HL-60 (cell line): ENCODE results near the gene TSC2.

Experiments
- CTCF ChIP-seq: IDR thresholded peaks from one replicate; pipeline ENCODE4 v1.5.1; 2011; ENCODE audit warnings: low read length, control low read depth, inconsistent platforms; ENCODE audit not compliant: insufficient read depth
- GABPA ChIP-seq: IDR thresholded peaks from 2 replicates; pipeline ENCODE4 v1.6.1; 2012; ENCODE audit warnings: low read depth
- POLR2AphosphoS5 ChIP-seq: IDR thresholded peaks from 2 replicates; pipeline ENCODE4 v1.6.1; 2012; ENCODE audit warnings: low read depth

DNA sequence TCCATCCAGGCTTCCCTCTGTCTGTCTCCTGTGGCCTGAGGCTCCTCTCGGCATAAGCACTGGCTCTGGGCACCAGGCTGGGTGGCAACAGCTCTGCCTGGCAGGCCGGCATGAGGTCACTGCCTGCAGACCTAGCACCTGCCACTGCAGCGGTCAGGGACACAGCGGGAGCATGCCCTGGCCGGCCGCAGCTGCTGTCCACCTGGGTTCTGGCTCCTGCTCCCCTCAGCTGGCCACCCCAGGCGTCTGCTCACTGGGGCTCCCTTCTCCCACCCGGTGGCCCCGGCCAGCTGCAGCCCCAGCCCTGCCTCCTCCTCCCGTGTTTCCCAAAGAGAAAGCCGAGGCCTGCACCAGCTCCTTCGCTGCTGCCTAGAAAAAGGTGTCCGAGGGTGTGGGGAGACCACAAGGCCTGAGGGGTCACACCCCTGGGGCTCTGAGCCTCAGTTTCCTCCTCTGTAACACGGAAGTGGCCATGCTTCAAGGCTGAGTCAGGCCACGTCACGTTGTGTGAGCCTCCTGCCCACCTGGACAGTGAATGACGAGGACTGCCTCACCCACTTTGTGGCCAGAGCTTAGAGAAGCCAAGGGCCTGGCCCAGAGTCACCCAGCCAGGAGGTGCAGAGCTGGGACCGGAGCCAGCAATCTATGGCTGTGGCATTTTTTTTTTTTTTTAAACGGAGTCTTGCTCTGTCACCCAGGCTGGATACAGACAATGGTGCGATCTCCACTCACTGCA lies 6.8 kb upstream of the TSC2 start:
- no peak for TF ChIP-seq CTCF
- no peak for TF ChIP-seq GABPA
- no peak for TF ChIP-seq POLR2AphosphoS5
